GM19452 (cell line): ENCODE data around the gene OR13C5.
"Not testable (repeated sequence)": the region's sequence is repeated elsewhere in the genome, so short reads cannot be mapped to it uniquely, and the experiment has no call there.

Source experiments
- ATAC-seq: cut with Tn5 transposase; IDR thresholded peaks from one replicate; pipeline ENCODE4 v1.9.1; 2021; ENCODE audit not compliant: unreplicated experiment

OR13C5 gene

GRCh38 chr9:104599313-104599712 is at the start of gene OR13C5:
Gene OR13C5 (minus strand): TSS chr9:104599413. CDS start chr9:104599413, 0 bp downstream.
- not testable (repeated sequence) for ATAC-seq

GRCh38 chr9:104635456-104635855 is 36.2 kb upstream of the OR13C5 start:
- ATAC-seq: no peak

GRCh38 chr9:104633976-104634520 is 34.8 kb upstream of the OR13C5 start:
- no peak for ATAC-seq

GRCh38 chr9:104625964-104626363 is 26.8 kb upstream of the OR13C5 start:
- not testable (repeated sequence) for ATAC-seq

- ATAC-seq: no peak
Measured at GRCh38 chr9:104618104-104618503, 18.9 kb upstream of the OR13C5 start, which contains the start of gene OR13C9. Gene OR13C9 (minus strand): TSS chr9:104618204. CDS start chr9:104618204, 0 bp downstream.

- ATAC-seq: no peak
Measured at GRCh38 chr9:104617418-104617817, 18.2 kb upstream of the OR13C5 start.

- no peak for ATAC-seq
Measured at GRCh38 chr9:104611213-104611612, 12.0 kb upstream of the OR13C5 start.

GRCh38 chr9:104608336-104608735 is 9.1 kb upstream of the OR13C5 start:
- ATAC-seq: no peak

- ATAC-seq: no peak
Measured at GRCh38 chr9:104606152-104606551, 6.9 kb upstream of the OR13C5 start.

- peak; percentile 4 for ATAC-seq
Measured at GRCh38 chr9:104605527-104605926, 6.3 kb upstream of the OR13C5 start, which contains the start of gene OR13C2. Gene OR13C2 (minus strand): TSS chr9:104605627. CDS start chr9:104605627, 0 bp downstream.

GRCh38 chr9:104604801-104605200 is 5.6 kb upstream of the OR13C5 start:
- ATAC-seq: peak; percentile 69

- ATAC-seq: not testable (repeated sequence)
Measured at GRCh38 chr9:104598749-104599148, 464 bp downstream of the OR13C5 start.

- no peak for ATAC-seq
Measured at GRCh38 chr9:104589626-104590025, 9.6 kb downstream of the OR13C5 start.

GRCh38 chr9:104586496-104587180 is 12.6 kb downstream of the OR13C5 start:
- no peak for ATAC-seq

- no peak for ATAC-seq
Measured at GRCh38 chr9:104580562-104580961, 18.7 kb downstream of the OR13C5 start.

- no peak for ATAC-seq
Measured at GRCh38 chr9:104577263-104577662, 21.9 kb downstream of the OR13C5 start.

- no peak for ATAC-seq
Measured at GRCh38 chr9:104575456-104575855, 23.8 kb downstream of the OR13C5 start.

GRCh38 chr9:104572612-104573011 is 26.6 kb downstream of the OR13C5 start:
- ATAC-seq: no peak

GRCh38 chr9:104568868-104569267 is 30.3 kb downstream of the OR13C5 start, which contains the start of gene OR13C8:
Gene OR13C8 (plus strand): TSS chr9:104569168. CDS start chr9:104569168, 0 bp downstream.
- ATAC-seq: no peak

- no peak for ATAC-seq
Measured at GRCh38 chr9:104564358-104564757, 34.9 kb downstream of the OR13C5 start.

- no peak for ATAC-seq
Measured at GRCh38 chr9:104556830-104557634, 42.2 kb downstream of the OR13C5 start.

- no peak for ATAC-seq
Measured at GRCh38 chr9:104555521-104555920, 43.7 kb downstream of the OR13C5 start.
